ENCODE data around the gene TMPRSS7. TPM values are rescaled to one million over a fixed set of nuclear protein-coding genes. Genes with fewer than 3 reads are reported as not detected.
A peak's percentile ranks its signal among the peaks of the same experiment; 100 is the strongest.

The TMPRSS7 gene
- total and polyA plus RNA-seq, 10 donors: not detected

DNA sequence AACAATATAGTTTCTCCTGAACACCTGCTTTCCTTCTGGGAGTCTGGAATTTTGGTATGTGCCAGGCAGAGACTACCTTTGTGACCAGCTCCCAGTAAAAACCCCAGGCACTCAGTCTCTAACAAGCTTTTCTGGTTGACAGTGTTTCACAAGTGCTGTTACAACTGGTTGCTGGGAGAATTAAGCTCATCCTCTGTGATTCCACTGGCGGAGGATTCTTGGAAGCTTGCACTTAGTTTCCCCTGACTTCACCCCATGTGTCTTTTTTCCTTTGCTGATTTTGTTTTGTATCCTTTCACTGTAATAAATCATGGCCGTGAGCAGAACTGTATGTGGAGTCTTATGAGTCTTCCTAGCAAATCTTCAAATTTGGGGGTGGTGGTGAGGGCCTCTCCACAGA, 41.5 kb upstream of the TMPRSS7 start:
- Histone ChIP-seq H3K4me1 (peaks cover 0 to 12% (median 0%) of the 10 kb centered on the region in 6 donors), H3K27ac (no peak overlapping the region), H3K36me3 (peaks cover 0 to 58% (median 34%) of the 10 kb centered on the region in 6 donors), H3K9me3 (no peaks in the 10 kb centered on the region), H3K27me3 (replicated peaks in 1 of 7) (peaks cover 0 to 4% (median 0%) of the 10 kb centered on the region in 7 donors), H3K4me3 (no peak overlapping the region)
- intact Hi-C loops (cut with DNase I; ENCODE audit: low total_unique reads): loop anchor here (10.0 kb wide), 1 partner anchor 52 kb away; no protein-coding TSS in a partner anchor
- DNase-seq: no peak
- TF ChIP-seq, protein P1, sequence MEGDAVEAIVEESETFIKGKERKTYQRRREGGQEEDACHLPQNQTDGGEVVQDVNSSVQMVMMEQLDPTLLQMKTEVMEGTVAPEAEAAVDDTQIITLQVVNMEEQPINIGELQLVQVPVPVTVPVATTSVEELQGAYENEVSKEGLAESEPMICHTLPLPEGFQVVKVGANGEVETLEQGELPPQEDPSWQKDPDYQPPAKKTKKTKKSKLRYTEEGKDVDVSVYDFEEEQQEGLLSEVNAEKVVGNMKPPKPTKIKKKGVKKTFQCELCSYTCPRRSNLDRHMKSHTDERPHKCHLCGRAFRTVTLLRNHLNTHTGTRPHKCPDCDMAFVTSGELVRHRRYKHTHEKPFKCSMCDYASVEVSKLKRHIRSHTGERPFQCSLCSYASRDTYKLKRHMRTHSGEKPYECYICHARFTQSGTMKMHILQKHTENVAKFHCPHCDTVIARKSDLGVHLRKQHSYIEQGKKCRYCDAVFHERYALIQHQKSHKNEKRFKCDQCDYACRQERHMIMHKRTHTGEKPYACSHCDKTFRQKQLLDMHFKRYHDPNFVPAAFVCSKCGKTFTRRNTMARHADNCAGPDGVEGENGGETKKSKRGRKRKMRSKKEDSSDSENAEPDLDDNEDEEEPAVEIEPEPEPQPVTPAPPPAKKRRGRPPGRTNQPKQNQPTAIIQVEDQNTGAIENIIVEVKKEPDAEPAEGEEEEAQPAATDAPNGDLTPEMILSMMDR (IDR thresholded peaks at IDR 0.05 in 8 of 11, conservative IDR thresholded peaks at IDR 0.05 in 3 of 11): no peak
- no peak for TF ChIP-seq POLR2A (IDR thresholded peaks at IDR 0.05)
- TF ChIP-seq POLR2AphosphoS5 (IDR thresholded peaks at IDR 0.05): no peak
- WGBS, 5 donors: 72 to 97% (median 91%) methylated on average over 2 of the region's 2 CpGs

DNA sequence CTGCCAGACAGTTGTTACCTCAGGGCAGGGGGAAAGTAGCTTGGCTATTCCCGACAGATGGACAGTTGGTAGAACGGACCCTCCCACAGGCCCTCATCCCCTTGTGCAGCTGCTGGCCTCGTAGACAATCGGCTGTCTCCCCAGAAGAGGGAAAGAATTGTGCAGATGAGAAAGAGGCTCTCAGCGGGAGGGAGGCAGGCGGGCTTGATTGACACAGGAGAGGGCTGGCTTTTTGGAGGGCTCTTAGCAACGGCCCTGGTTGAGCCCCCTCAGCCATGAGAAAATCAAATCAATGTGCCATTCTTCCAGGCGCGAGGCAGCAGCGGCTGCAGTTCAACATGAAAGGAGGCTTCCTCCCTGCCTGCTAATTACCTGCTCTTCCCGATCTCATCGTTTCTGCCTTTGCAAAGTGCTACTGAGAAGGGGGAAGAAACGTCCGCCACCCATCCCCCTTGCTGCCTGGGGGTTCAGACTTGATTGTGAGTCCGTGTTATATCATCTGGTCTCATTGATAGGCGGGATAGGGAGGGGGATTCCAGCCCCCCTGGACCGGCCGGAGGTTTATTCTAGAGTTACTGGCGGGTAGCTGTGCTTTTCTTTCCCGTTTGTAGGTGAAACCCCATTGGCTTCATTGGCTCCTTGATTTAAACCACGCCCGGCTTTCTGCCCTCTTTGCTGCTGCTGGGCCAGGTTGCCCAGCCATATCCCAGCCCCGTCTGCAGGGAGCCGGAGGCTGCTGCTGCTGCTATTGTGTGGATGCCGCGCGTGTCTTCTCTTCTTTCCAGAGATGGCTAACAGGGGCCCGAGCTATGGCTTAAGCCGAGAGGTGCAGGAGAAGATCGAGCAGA, 35.7 kb upstream of the TMPRSS7 start, which contains the start of gene TAGLN3:
TAGLN3 (plus strand) TSS at position 287 of the 848 bp plus-strand sequence; CDS start at position 788, 501 bp downstream.
- no peak for DNase-seq
- Histone ChIP-seq H3K4me3 (peak within 1 kb of the TSS in 6 of 8 donors; percentile 1 to 58 (median 22)), H3K27ac (no peak within 1 kb of the TSS), H3K9me3 (no peaks in the 10 kb centered on the region), H3K36me3 (peaks cover 0 to 2% (median 0%) of the 10 kb centered on the region in 6 donors), H3K4me1 (peaks cover 0 to 21% (median 14%) of the 10 kb centered on the region in 6 donors), H3K27me3 (replicated peaks in 1 of 7) (peaks cover 0 to 28% (median 18%) of the 10 kb centered on the region in 7 donors)
- 6 to 15% (median 10%) methylated on average over 27 to 30 of the region's 30 CpGs for WGBS, 5 donors
- intact Hi-C loops (cut with DNase I; ENCODE audit: low total_unique reads): loop anchor here (10.0 kb wide), 1 partner anchor 46 kb away; no protein-coding TSS in a partner anchor
- TF ChIP-seq, protein P1 (IDR thresholded peaks at IDR 0.05 in 8 of 11, conservative IDR thresholded peaks at IDR 0.05 in 3 of 11): no peak

- Histone ChIP-seq H3K4me3 (peak overlapping the region in 6 of 8 donors; percentile 1 to 58 (median 22)), H3K36me3 (no peaks in the 10 kb centered on the region), H3K27me3 (replicated peaks in 1 of 7) (peaks cover 0 to 28% (median 18%) of the 10 kb centered on the region in 7 donors), H3K9me3 (no peaks in the 10 kb centered on the region), H3K27ac (no peak overlapping the region), H3K4me1 (peaks cover 0 to 21% (median 14%) of the 10 kb centered on the region in 6 donors)
- intact Hi-C loops (cut with DNase I; ENCODE audit: low total_unique reads): loop anchor here (10.0 kb wide), 1 partner anchor 45 kb away; no protein-coding TSS in a partner anchor
- WGBS, 5 donors: 37 to 46% (median 40%) methylated on average over 19 of the region's 19 CpGs
- no peak for DNase-seq
- no peak for TF ChIP-seq POLR2A (IDR thresholded peaks at IDR 0.05)
- TF ChIP-seq POLR2AphosphoS5 (IDR thresholded peaks at IDR 0.05): no peak
Measured at GRCh38 chr3:111999484-112000324, 34.8 kb upstream of the TMPRSS7 start.

- Histone ChIP-seq H3K27me3 (replicated peaks in 1 of 7) (peaks cover 0 to 28% (median 18%) of the 10 kb centered on the region in 7 donors), H3K9me3 (no peaks in the 10 kb centered on the region), H3K27ac (no peak overlapping the region), H3K4me3 (no peak overlapping the region), H3K4me1 (peaks cover 0 to 21% (median 14%) of the 10 kb centered on the region in 6 donors), H3K36me3 (no peaks in the 10 kb centered on the region)
- no peak for TF ChIP-seq POLR2A (IDR thresholded peaks at IDR 0.05)
- TF ChIP-seq, protein P1 (IDR thresholded peaks at IDR 0.05 in 8 of 11, conservative IDR thresholded peaks at IDR 0.05 in 3 of 11): no peak
- no peak for TF ChIP-seq POLR2AphosphoS5 (IDR thresholded peaks at IDR 0.05)
- WGBS, 5 donors: 89 to 94% (median 91%) methylated on average over 5 of the region's 5 CpGs
- no peak for DNase-seq
- intact Hi-C loops (cut with DNase I; ENCODE audit: low total_unique reads): no loop called here
Measured at GRCh38 chr3:112000367-112000771, 34.2 kb upstream of the TMPRSS7 start.
